Measurements from ENCODE around the gene COL11A2. TPM values are rescaled to one million over a fixed set of nuclear protein-coding genes. Genes with fewer than 3 reads are reported as not detected.

Gene COL11A2
- total and polyA plus RNA-seq, 2 experiments from 2014 or later = 59.6 to 94.6 TPM

DNA sequence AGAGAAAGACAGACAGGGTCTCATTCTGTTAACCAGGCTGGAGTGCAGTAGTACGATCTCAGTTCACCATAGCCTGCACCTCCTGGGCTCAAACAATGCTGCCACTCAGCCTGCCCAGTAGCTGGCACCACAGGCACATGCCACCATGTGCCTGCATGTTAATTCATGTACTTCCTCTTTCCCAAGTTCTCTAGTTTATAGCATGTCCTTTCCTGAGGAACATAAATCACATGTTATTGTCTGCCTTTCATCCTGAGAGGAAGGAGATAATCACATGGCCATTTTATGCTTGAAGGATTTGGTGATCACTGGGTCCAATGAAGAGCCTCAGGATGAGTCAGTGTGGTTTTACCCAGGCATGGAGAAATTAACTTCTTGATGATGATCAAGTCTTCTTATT, 47.9 kb downstream of the COL11A2 start:
- no peak for DNase-seq (ENCODE audit: low read depth in 1 of 2, low spot score in 1 of 2)
- Histone ChIP-seq H3K9me3 (ENCODE audit: low read depth) (no peaks in the 10 kb centered on the region), H3K36me3 (no peaks in the 10 kb centered on the region), H3K27ac (no peak overlapping the region), H3K27me3 (no peaks in the 10 kb centered on the region), H3K4me1 (ENCODE audit: low read depth) (no peaks in the 10 kb centered on the region), H3K4me3 (no peak overlapping the region)
- no peak for TF ChIP-seq CTCF (IDR thresholded peaks at IDR 0.05; ENCODE audit: low read depth, low read length)

DNA sequence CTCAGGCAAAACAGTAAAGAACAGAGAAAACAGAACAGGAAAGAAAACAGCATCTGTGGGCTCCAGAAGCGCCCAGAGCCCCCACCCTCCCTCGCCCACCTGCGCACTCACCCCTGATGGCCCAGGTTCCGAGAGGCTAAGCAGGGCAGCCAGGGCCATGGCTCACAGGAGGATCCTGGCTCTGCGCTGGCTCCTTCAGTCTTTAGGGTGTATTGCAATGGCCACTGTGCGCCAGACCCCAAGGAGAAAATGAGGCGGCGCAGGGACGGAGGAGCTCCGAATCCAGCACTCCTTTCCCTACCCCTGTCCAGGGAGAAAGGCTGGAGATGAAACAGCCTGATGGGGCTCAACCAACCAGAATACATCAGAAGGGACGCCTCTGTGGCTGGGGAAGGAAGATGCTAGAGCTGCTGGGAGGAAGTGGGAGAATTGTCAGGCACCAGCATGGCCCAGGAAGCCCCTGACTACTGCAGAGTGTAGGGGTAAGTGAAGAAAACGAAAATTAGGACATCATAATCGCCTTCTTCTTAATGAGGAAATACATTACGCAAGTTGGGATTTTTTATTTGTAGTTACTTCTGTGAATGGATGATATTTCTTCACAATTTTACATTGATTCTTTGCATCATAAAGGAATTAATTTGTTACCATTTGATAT, 49.0 kb downstream of the COL11A2 start:
- no peak for DNase-seq (ENCODE audit: low read depth in 1 of 2, low spot score in 1 of 2)
- Histone ChIP-seq H3K9me3 (ENCODE audit: low read depth) (no peaks in the 10 kb centered on the region), H3K4me3 (no peak overlapping the region), H3K4me1 (ENCODE audit: low read depth) (no peaks in the 10 kb centered on the region), H3K27me3 (no peaks in the 10 kb centered on the region), H3K36me3 (no peaks in the 10 kb centered on the region), H3K27ac (no peak overlapping the region)
- no peak for TF ChIP-seq CTCF (IDR thresholded peaks at IDR 0.05; ENCODE audit: low read depth, low read length)

DNA sequence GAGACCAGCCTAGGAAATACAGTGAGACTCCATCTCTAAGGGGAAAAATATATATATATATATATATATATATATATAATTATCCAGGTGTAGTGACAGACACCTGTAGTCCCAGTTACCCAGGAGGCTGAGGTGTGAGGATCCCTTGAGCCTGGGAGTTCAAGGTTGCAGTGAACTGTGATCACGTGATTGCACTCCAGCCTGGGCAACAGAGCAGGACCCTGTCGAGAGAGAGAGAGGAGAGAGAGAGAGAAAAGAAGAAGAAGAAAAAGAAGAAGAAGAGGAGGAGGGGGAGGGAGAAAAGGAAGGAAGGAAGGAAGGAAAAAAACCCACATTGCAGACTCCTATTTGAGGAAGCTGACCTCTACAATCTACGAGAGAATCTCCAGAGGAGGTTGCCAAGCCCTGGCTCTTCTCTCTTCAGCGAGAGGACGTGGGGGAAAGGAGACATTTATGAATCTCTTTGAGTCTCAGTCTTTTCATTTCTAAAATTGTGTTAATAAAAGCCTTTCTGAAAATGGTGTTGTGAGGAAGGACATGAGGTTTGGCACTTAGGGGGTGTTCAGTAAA, 49.7 kb downstream of the COL11A2 start:
- no peaks in the 10 kb centered on the region for H3K4me1 ChIP-seq (ENCODE audit: low read depth)
- H3K36me3 ChIP-seq = no peaks in the 10 kb centered on the region
- H3K27ac ChIP-seq = no peak overlapping the region
- H3K4me3 ChIP-seq = no peak overlapping the region
- no peaks in the 10 kb centered on the region for H3K9me3 ChIP-seq (ENCODE audit: low read depth)
- DNase-seq (ENCODE audit: low read depth in 1 of 2, low spot score in 1 of 2) = no peak
- no peak for TF ChIP-seq CTCF (IDR thresholded peaks at IDR 0.05; ENCODE audit: low read depth, low read length)
- no peaks in the 10 kb centered on the region for H3K27me3 ChIP-seq

- Histone ChIP-seq H3K36me3 (no peaks in the 10 kb centered on the region), H3K9me3 (ENCODE audit: low read depth) (no peaks in the 10 kb centered on the region), H3K27me3 (no peaks in the 10 kb centered on the region), H3K4me1 (ENCODE audit: low read depth) (no peaks in the 10 kb centered on the region), H3K4me3 (no peak overlapping the region), H3K27ac (no peak overlapping the region)
- TF ChIP-seq CTCF (IDR thresholded peaks at IDR 0.05; ENCODE audit: low read depth, low read length) = no peak
- DNase-seq (ENCODE audit: low read depth in 1 of 2, low spot score in 1 of 2) = no peak
These were observed 51.7 kb downstream of the COL11A2 start for GRCh38 chr6:33140556-33140955.

GRCh38 chr6:33139596-33140206, 52.6 kb downstream of the COL11A2 start:
- peak in 1 of 2 donors; percentile 16 for DNase-seq (ENCODE audit: low read depth in 1 of 2, low spot score in 1 of 2)
- Histone ChIP-seq H3K27me3 (no peaks in the 10 kb centered on the region), H3K27ac (no peak overlapping the region), H3K4me3 (no peak overlapping the region), H3K36me3 (no peaks in the 10 kb centered on the region), H3K9me3 (ENCODE audit: low read depth) (no peaks in the 10 kb centered on the region), H3K4me1 (ENCODE audit: low read depth) (no peaks in the 10 kb centered on the region)
- no peak for TF ChIP-seq CTCF (IDR thresholded peaks at IDR 0.05; ENCODE audit: low read depth, low read length)

Measured in cardiac muscle cell (in vitro differentiated cells and primary cell).